OCI-M1 (cell line): ENCODE measurements around the gene FMNL1.

Experiments
- DNase-seq: peaks from one replicate; lab custom pipeline; 2025; lab: John Stamatoyannopoulos, UW

The FMNL1 gene

GRCh38 chr17:45256114-45256966 lies 34.7 kb downstream of the FMNL1 start:
- DNase-seq = no peak

DNA sequence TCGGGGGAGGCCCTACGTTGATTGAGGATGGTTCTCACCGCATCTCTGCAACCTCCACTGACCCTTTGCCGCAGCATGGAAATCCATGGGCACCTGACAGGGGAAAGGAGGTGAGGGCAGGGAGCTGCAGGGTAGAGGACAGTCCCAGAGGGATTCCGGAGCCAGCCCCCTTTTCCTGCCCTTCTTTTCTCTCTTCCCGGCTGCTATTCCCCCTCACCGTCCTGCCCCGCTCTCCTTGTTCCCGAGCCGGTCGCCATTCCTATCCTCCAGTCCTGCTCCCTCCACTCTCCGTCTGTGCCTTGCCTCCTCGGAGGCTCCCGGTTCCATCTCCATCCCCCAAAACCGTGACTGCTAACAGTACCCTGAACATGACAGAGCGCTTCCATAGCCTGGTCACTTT lies 35.4 kb downstream of the FMNL1 start:
- no peak for DNase-seq

DNA sequence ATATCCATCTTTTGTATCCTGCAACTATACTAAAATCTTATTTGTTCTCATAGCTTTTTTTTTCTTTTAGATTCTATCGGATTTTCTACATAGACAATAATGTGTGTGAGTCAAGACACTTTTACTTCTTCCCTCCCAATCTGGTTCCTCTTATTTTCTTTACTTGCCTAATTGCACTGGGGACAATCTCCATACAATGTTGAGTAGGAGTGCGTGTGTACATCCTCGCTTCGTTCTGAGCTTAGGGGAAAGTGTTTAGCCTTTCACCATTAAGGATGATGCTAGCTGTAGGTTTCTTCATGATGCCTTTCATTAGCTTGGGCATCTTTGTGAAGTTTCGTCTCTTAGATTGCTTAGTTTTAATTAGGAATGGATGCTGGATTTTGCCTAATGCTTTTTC lies 37.3 kb downstream of the FMNL1 start:
- DNase-seq = no peak

DNA sequence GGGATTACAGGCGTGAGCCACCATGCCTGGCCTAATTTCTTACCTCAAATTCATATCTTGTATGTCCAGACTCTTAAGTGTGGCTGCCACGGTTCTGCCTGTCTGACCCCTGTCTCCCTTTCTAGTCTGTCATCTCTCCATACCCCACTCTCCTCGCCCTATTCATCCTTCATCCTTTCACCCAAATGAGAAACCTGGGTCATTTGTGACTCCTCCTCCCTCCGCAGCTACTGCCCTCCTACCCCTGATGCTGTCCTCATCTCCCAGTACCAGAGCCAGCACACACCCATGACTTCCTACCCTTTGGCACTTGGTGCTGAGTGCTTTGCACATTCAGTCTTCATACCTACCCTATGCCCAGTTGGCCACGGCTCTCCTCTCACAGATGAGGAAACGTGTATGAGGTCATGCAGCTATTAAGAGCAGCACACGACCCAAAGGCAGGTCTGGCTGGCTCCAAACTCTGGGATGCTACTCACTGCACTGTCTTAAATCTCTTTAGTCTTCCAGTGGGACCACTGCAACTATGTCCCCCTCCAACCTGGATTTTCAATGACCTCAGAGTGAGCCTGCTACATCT lies 38.6 kb downstream of the FMNL1 start:
- DNase-seq = no peak

DNA sequence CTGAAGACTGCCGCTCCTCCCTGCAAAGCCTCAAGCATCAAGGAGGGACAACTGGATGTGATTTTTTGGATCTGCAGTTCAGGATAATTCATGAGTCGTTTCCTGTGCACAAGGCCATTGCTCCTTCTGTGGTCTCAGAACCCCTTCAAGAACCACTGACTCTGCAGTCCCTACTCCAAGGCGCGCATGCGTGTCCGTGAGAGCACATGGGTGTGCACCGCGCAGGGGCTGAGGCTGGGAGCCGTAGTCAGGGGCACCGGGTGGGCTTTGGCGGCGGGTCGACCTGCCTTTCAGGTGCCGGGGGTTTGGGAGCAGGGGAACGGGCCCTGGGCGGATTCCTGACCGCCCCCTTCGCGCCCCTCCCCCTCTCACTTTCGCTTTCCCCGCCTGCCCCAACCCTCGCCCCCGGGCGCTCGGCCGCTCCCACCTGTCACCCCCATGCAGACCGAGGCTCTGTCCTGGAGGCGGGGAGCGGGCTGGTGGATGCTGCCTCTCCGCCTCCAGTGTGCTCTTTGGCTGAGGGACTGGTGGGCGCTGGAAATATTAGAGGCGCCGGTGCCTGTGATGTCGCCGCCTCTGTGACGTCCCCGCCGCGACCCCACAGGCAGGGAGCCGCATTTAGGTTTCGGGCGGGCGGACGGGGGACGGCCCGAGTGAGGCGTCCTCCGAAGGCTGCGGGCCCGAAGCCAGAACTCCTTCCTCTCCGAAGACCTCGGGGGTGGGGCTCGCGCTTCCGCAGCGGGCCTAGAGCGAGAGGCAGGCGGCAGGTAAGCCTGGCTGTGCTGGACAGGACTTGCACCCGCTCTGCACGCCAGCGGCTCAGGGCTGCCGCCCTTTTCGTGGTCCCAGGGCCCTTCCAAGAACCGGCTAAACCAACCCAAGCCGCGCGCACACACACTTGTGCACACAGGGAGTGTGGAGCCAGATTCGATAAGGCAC lies 40.2 kb downstream of the FMNL1 start, which contains the start of gene SPATA32:
Gene SPATA32 (minus strand): TSS at position 518 of the 939 bp plus-strand sequence. CDS start 78 bp downstream, at position 440.
- peak; percentile 6 for DNase-seq

GRCh38 chr17:45262516-45263476 lies 41.1 kb downstream of the FMNL1 start:
- DNase-seq = no peak

DNA sequence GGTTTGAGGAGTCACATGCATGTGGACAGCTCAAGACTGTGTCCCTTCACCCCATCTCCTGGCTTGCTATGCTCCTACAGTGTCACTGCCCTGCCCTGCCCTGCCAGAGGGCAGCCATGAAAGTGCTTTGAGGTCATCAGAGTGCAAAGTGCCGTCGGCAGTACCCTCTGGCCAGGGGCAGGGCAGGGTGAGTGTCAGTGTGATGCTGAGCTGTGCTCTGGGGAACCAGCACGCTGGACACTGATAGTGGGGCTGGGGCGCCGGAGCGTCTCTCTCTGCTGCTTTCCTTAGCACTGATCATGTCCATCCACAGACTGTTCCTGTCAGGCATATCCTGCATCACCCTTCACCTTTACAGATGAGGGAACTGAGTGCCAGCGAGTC lies 41.8 kb downstream of the FMNL1 start:
- no peak for DNase-seq

DNA sequence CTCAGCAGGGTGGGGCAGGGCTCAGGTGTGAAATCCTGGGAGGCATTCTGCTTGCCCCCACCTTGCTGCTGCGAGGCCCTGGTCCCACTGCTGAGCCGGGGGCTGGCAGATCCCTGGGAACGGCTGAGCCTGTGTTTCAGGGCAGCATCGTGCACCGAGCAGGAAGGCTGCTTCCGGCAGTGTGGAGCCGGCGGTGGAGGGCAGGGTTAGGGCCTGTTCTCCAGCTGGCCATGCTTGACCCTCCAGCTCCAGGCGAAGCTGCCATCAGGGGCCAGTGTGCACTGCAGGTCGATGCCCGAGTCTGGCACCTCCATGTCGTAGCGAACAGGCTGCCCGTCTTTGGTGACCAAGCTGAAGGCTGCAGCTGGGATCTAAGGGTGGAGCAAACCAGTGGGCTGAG lies 42.7 kb downstream of the FMNL1 start:
- no peak for DNase-seq

DNA sequence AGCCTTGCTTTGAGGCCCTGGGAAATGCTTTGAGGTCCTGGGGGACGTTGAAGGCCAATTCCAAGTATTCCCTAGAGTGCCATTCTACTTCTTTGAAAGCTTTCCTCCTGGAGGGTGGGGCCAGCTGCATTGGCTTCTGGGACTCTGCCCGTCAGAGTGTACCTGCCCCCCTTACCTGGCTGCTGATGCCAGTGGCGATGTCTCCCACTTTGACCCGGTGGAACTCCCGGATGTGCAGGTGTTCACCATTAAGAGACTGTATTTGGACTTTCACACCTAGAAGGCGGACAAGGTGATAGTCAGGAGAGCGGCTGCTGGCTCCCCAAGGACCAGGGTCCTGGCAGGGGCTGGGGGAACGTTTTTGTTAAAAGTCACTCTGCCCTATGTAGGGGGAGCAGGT lies 43.3 kb downstream of the FMNL1 start:
- no peak for DNase-seq

GRCh38 chr17:45265821-45266220 lies 44.1 kb downstream of the FMNL1 start:
- no peak for DNase-seq

- DNase-seq = no peak
These were observed 44.8 kb downstream of the FMNL1 start for GRCh38 chr17:45266372-45266926.

DNA sequence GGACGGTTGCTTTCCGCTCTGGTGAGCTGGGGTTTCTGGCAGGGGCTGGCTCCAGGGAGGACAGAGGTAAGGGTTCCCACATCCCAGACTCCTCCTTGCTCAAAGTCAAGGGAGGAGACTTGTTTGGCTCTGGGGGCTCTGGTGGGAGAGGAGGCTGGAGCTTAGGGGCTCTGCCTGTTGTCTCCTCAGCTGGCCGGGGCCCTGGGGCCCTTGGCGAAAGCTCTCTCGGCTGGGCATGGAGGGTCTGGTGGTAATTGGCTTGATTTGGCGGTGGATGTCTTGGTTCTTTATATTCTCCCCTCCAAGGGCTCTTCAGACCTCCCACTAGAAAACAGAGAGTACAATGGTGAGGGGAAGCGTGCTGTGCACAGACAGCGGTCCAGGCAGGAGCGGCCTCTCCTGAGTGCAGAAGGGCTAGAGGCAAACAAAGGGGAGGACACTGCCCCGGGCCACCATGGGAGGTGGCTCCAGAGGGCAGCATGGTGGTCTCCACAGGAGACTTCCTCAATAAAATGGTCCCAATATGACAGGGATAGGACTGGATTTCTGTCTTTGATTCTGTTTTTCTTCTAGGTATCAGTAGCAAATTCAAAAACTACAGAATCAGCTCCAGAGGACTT lies 45.9 kb downstream of the FMNL1 start:
- DNase-seq = no peak

GRCh38 chr17:45269912-45270311 lies 48.2 kb downstream of the FMNL1 start:
- no peak for DNase-seq

DNA sequence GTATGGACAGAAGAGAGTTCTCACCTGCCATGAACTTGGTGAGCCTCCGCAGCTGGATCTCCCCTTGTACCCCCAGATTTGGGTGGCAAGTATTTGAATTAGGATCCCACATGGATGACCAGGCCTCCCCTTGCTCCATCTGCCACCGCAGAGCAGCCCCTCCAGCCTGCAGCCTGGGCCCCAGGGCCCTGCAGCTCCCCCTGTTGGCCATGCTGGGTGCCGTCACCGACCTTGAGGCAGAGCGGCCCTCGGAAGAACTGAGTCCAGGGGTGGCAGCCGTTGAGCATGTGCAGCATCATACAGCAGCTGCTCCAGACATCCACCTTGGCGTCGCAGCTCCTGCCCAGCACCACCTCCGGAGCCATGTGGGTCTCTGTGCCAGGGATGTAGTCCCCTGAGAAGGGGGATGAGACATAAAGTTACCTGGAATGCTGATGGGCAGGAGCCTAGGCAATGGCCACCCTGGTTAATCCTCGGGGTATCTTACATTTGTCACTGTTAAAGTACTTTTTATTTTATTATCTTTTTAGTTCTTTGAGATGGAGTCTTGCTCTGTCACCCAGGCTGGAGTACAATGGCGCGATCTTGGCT lies 49.2 kb downstream of the FMNL1 start:
- peak; percentile 25 for DNase-seq

GRCh38 chr17:45271603-45272002 lies 49.9 kb downstream of the FMNL1 start:
- no peak for DNase-seq

DNA sequence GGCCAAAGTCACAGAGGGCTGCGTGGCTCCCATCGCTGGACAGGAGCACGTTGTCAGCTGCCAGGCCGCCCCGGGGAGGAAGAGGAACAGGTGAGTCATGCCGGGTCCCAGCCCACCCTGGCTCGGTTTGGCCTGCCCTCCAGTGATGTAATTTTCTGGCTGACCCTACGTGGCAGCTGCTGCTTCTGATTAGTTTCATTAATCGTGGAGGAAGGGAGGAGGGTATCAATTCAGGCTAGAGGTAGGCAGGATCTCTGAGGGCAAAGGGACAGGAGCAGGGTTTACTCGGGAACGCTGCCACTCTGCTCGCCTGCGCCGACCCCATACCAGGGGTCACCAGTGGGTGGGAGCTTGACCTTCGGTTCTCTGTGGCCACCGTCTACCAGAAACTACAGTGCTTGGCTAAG lies 51.9 kb downstream of the FMNL1 start:
- no peak for DNase-seq

DNA sequence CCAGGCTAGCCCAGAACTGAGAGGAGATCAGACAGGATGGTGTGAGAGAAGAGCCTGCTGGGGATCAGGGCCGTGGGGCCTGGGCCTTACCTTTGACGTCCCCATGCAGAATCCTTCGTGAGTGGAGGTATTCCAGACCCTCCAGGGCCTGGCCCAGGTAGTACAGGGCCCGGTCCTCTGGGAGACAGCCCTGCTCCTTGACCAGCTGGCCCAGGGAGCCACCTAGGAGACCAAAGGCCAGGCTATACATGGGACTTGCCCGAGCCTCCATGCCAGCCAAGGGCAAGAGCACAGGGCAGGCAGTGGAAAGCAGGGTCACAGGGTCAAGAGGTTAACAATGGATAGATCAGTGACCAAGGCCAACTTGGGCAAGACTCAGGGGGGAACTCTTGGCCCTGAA lies 52.3 kb downstream of the FMNL1 start:
- DNase-seq = no peak

GRCh38 chr17:45276031-45276430 lies 54.3 kb downstream of the FMNL1 start:
- DNase-seq = no peak

DNA sequence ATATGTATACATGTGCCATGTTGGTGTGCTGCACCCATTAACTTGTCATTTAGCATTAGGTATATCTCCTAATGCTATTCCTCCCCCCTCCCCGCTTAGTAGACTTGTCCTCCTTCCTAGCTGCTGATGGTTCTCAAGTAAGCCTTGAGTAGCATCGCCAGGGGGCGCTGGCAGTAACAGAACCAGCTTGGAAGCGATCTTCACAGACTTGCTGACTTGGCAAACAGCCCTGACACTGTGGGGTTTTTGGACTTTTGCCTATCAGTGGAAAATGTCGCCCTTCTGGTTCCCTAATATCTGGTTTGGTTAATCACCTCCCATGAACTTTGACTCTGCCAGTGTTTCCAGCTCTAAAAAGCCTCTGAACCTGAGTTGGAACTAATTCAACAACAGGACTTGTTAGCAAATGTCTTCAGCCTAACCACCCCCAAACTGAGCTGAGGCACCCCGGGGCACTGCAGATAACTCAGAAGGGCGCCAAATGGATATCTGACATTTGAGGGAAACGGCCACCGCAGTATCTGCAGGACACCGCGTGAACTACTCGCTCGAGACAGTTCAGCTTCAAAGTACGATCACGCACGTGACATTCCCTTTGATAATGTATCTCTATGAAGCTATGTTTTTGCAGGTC lies 55.6 kb downstream of the FMNL1 start:
- peak; percentile 94 for DNase-seq

DNA sequence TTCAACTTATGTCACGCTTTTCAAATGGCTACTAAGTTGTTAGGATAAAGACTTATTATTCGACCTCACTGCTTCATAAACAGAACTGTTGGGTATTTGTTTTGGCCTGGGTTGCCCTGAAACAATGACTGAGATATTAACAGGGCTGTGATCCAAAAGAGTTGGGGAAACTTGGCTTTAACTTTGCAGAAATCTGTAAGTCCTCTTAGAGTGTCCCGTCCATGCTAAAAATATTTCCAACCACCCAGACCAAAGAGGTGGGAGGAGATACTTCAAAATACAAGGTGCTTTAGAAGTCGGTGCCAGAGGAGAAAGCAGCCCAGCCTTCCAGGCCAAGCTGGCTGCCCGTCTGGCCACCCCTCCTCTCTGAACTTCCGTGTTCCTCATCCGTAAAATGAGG lies 56.3 kb downstream of the FMNL1 start:
- DNase-seq = no peak
